ENCODE data around the gene TRIO. TPM values are rescaled to one million over a fixed set of nuclear protein-coding genes. Genes with fewer than 3 reads are reported as not detected.
A peak's percentile ranks its signal among the peaks of the same experiment; 100 is the strongest.

Gene TRIO
- polyA plus RNA-seq, 1 of the 3 experiments (the other 2 are of a cell fraction): 229 TPM

- POLR2A ChIA-PET: no interaction called here
Measured at GRCh38 chr5:14210729-14211128, 67.6 kb downstream of the TRIO start.

DNA sequence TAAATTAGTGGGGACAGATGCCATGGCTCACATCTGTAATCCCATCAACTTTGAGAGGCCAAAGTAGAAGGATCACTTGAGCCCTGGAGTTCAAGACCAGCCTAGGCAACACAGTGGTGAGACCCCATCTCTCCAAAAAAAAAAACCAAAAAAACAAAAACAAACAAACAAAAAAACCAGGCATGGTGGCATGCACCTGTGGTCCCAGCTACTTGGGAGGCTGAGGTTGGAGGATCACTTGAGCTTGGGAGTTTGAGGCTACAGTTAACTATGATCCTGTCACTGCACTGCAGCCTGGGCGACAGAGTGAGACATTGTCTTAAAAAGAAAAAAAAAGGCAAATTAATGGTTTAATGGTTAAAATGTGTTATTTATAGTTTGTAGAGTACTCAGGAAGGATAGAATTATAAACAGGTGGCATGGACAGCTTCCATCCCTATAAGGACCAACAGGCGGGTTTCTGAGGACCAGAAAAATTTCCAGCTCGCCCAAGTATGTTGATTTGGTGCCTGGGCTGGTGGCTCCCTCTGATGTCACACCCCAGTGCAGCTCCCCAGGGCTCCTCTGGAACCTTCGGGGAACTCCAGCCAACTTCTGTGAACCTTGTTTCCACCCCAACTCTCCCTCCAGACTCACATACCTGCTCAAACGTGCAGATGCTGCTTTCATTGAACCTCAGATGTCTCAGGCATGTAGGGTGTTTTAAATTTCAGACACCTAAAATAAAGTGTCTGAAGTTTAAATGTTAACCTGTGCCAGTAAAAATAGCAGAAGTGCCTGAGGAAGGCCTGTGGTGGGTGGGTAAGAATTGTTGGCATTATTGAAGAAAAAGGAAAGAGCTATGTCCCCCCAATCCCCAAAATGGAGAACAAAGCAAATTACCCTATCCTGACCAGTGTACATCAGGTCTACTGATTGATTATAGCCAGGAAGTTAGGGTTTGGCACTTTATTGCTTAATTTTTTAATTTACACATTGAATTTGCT is 69.0 kb downstream of the TRIO start:
- no peak overlapping the region for H3K4me3 ChIP-seq (ENCODE audit: low read depth in 2 of 2, low read length in 1 of 2)
- no peaks in the 10 kb centered on the region for H3K9me3 ChIP-seq
- H3K27me3 ChIP-seq (ENCODE audit: insufficient read depth): no peaks in the 10 kb centered on the region
- CTCF ChIA-PET: no interaction called here
- WGBS (ENCODE audit: low lambda C conversion rate): 84% methylated on average over 5 of the region's 5 CpGs
- H3F3A ChIP-seq (replicated peaks; ENCODE audit: insufficient read depth): peaks cover 36% of the 10 kb centered on the region
- POLR2A ChIA-PET: no interaction called here
- peaks cover 78% of the 10 kb centered on the region for H4K20me1 ChIP-seq (ENCODE audit: insufficient read depth)
- H2AFZ ChIP-seq (ENCODE audit: low read depth): no peak overlapping the region
- H3K9me2 ChIP-seq: no peaks in the 10 kb centered on the region
- no peak for DNase-seq
- peaks cover 0 to 4% of the 10 kb centered on the region in 2 experiments for H3K36me3 ChIP-seq (replicated peaks in 1 of 2; ENCODE audit: control insufficient read depth in 1 of 2, insufficient read depth in 2 of 2, low read length in 1 of 2)
- H3K79me2 ChIP-seq (ENCODE audit: insufficient read depth): peaks cover 98% of the 10 kb centered on the region
- peak overlapping the region in 1 of 2 experiments; percentile 23; a peak in 1 of 4 replicates for H3K27ac ChIP-seq (ENCODE audit: low read depth in 2 of 2, low read length in 1 of 2)
- H3K9ac ChIP-seq: no peak overlapping the region
- H3K4me2 ChIP-seq: no peak overlapping the region
- H3K4me1 ChIP-seq (ENCODE audit: control insufficient read depth in 1 of 2, insufficient read depth in 2 of 2, low read depth in 1 of 2, low read length in 1 of 2): peaks cover 29 to 33% of the 10 kb centered on the region in 2 experiments
- TF ChIP-seq GABPA (IDR thresholded peaks at IDR 0.05; ENCODE audit: low read depth) (no peak), IRF3 (IDR thresholded peaks at IDR 0.05; ENCODE audit: low read depth, low read length) (no peak), FOSL2 (IDR thresholded peaks at IDR 0.05; ENCODE audit: borderline replicate concordance, low read depth) (no peak), EP300 (IDR thresholded peaks at IDR 0.05; ENCODE audit: borderline replicate concordance in 1 of 2, low read depth in 1 of 2, low read length in 1 of 2) (no peak), TEAD4 (IDR thresholded peaks at IDR 0.05; ENCODE audit: borderline replicate concordance, insufficient read depth) (no peak), MEF2A (IDR thresholded peaks at IDR 0.05; ENCODE audit: borderline replicate concordance, low read depth) (no peak), ZBTB33 (IDR thresholded peaks at IDR 0.05; ENCODE audit: borderline replicate concordance, low read depth) (no peak), RCOR1 (IDR thresholded peaks at IDR 0.05; ENCODE audit: low read length) (no peak), CHD2 (IDR thresholded peaks at IDR 0.05; ENCODE audit: low read length, partially characterized antibody) (no peak), TAF1 (IDR thresholded peaks at IDR 0.05; ENCODE audit: borderline replicate concordance, low read depth, low read length) (no peak), RXRA (IDR thresholded peaks at IDR 0.05; ENCODE audit: borderline replicate concordance, low read depth) (no peak), YY1 (IDR thresholded peaks at IDR 0.05; ENCODE audit: low read depth) (no peak)

More at GRCh38 chr5:14210729-14211128, 67.6 kb downstream of the TRIO start:
- no peak for DNase-seq
- Histone ChIP-seq H3K9ac (no peak overlapping the region), H3K4me1 (ENCODE audit: control insufficient read depth in 1 of 2, insufficient read depth in 2 of 2, low read depth in 1 of 2, low read length in 1 of 2) (peaks cover 26 to 28% of the 10 kb centered on the region in 2 experiments), H3F3A (replicated peaks; ENCODE audit: insufficient read depth) (peaks cover 45% of the 10 kb centered on the region), H4K20me1 (ENCODE audit: insufficient read depth) (peaks cover 64% of the 10 kb centered on the region), H2AFZ (ENCODE audit: low read depth) (no peak overlapping the region), H3K4me3 (ENCODE audit: low read depth in 2 of 2, low read length in 1 of 2) (no peak overlapping the region), H3K27me3 (ENCODE audit: insufficient read depth) (no peaks in the 10 kb centered on the region), H3K9me3 (no peaks in the 10 kb centered on the region), H3K4me2 (no peak overlapping the region), H3K27ac (ENCODE audit: low read depth in 2 of 2, low read length in 1 of 2) (peak overlapping the region in 1 of 2 experiments; percentile 22; a peak in 2 of 4 replicates), H3K79me2 (ENCODE audit: insufficient read depth) (peaks cover 97% of the 10 kb centered on the region), H3K9me2 (no peaks in the 10 kb centered on the region), H3K36me3 (replicated peaks in 1 of 2; ENCODE audit: control insufficient read depth in 1 of 2, insufficient read depth in 2 of 2, low read length in 1 of 2) (peaks cover 0 to 9% of the 10 kb centered on the region in 2 experiments)
- WGBS (ENCODE audit: low lambda C conversion rate): 82% methylated on average over 4 of the region's 4 CpGs
- CTCF ChIA-PET: no interaction called here
- TF ChIP-seq IRF3 (IDR thresholded peaks at IDR 0.05; ENCODE audit: low read depth, low read length): no peak
- no peak for TF ChIP-seq TAF1 (IDR thresholded peaks at IDR 0.05; ENCODE audit: borderline replicate concordance, low read depth, low read length)
- TF ChIP-seq TEAD4 (IDR thresholded peaks at IDR 0.05; ENCODE audit: borderline replicate concordance, insufficient read depth): no peak
- TF ChIP-seq ZBTB33 (IDR thresholded peaks at IDR 0.05; ENCODE audit: borderline replicate concordance, low read depth): no peak
